NCI-H748 treated with DMSO at 0.1 percent for 48 hours (cell line): Measurements from ENCODE around the gene ARHGAP20.

Experiments used
- DNase-seq: peaks from one replicate; lab custom pipeline; 2025; lab: John Stamatoyannopoulos, UW

ARHGAP20 gene

GRCh38 chr11:110614031-110614430 is 98.2 kb downstream of the ARHGAP20 start:
- no peak for DNase-seq

- no peak for DNase-seq
Measured at GRCh38 chr11:110613197-110613918, 98.9 kb downstream of the ARHGAP20 start.

GRCh38 chr11:110606415-110606814 is 105.8 kb downstream of the ARHGAP20 start:
- DNase-seq = no peak

DNA sequence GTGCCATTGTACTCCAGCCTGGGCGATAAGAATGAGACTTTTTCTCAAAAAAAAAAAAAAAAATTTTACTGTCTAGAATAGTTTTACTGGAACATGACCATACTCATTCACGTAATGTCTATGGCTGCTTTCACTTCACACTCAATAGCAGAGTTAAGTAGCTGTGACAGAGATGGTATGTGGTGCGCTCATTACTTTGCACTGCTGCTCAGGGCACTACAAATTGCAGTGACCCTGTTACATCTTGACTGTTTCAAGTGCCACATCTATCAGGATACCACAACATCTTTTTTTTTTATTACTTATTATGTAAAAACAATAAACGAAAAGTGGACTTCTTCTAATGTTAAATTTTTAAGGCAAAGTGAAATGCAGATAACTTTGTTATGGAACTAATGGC is 110.3 kb downstream of the ARHGAP20 start:
- DNase-seq = no peak

- DNase-seq = no peak
Measured at GRCh38 chr11:110600322-110600721, 111.9 kb downstream of the ARHGAP20 start.

GRCh38 chr11:110599207-110599606 is 113.0 kb downstream of the ARHGAP20 start:
- no peak for DNase-seq

DNA sequence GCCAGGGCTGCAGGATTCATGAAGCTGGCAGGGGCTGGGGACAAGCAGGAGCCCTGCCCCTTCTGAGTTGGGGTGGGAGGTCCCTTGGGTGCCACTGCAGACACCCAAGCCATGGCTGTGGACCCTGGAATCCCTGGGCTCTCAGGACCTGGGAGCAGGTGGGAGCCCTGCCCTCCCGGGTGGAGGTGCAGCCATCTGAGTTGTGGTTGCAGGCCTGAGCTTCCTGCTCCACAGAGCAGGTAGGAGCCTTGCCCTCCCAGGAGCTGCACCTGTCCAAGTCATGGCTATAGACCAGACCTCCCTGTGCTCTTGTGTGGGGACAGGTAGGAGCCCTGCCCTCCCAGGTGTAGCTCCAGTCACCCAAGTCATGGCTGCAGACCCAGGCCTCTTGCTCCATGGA is 113.5 kb downstream of the ARHGAP20 start:
- no peak for DNase-seq

GRCh38 chr11:110587972-110588371 is 124.3 kb downstream of the ARHGAP20 start:
- DNase-seq = no peak

GRCh38 chr11:110587129-110587528 is 125.1 kb downstream of the ARHGAP20 start:
- no peak for DNase-seq

DNA sequence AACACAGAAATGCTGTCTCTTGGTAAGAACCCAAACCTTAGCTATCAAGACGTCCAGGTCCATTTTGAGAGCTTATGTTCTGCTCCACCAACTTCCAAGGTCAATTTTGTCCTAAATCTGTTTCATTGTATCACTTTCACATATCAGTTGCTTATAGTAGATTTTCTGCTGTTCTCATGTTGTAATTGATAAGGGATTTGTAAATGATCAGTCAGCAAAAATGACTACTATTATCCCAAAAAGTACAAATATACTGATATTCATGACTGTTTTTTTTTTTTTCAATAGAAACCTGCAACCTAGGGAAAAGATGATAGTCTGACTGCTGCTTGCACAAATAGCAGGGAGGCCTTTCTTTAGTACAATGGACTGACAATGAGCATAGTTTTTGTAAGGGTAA is 128.1 kb downstream of the ARHGAP20 start:
- DNase-seq = no peak

DNA sequence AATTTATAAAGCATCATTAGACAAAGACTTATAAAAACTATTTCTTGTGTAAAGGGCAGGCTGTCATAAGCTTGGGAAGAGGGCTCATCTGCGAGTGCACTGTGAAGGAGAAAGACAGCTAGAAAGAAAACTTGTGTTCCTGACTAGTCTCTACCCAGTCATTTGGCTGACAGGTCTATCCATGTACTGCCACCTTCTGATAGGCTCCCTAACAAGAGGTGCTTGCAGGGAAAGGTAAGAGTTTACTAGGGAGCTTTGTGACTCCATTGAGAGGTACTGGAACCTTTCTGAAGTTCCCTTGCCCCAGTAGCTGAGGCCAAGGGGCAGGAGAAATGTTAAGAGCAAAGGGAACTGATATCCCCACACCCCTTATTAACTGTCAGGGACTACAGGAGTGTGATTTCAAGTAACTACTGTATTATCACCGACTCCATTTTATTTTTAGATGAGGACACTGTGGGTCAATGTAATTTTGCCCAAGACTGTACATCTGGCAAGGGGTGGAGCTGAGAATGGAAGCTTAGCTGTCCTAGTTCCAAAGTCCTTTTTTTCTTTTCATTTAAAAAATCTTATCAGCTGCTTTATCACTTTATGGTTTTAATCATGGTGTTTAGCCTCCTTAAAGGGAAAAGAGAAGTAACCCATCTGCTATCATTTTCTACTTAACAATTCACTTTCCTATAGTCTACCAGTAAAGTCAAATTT is 129.4 kb downstream of the ARHGAP20 start:
- no peak for DNase-seq

DNA sequence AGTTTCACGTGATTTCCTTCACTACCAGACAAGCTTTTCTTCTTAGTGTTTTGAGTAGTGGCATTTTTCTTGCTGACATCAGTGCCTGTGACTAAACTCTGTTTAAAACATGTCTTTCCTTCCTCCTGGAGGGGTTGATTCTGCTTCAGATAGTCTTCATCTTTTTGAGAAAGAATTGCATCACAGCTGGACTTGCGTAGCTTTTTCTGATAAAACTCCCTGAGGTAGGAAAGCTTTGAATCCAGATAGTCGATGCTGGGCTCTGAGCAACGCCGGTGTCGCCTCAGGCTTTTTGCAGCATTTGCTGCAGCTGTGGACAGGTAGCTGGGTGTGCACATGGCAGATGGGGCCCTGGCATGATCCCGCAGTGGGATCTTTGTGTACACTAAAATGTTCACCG is 131.7 kb downstream of the ARHGAP20 start:
- DNase-seq = no peak

DNA sequence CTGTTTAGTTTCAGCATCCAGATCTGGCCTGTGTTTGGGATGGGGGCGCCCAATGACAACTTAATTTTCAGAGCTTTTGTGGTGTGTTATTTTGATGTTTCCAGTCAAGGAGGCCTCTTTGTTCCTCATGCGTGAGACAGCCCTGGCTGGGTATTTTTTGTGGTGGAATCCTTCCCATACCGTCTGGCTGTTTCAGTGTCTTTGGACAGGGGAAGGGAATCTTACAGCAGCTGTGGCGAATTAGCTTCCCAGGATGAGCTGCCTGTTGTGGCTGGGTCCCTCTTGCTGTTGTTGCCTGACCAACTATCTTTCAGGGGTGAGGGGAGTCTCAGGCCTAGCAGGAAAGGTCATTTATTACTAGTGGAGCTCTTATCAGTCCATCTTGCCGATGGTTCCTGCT is 138.8 kb downstream of the ARHGAP20 start:
- no peak for DNase-seq

- no peak for DNase-seq
Measured at GRCh38 chr11:110571081-110571720, 141.0 kb downstream of the ARHGAP20 start.

DNA sequence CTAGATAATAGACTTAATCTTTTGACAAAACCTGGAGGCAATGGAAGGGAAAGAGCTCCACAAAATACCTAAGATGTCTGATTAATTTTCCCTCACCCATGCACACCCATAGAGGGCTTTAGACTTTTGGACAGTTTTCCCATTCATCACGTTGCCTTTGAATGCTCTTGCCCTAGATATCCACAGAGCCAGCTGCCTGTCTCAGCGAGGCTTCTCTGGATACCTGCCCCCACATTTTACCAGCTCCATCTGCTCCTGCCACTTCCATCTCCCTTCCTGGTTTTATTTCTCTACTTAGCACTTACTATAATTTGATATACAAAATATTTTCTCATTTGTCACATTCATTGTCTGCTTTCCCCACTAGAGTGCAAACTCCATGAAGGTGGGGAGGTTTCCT is 145.7 kb downstream of the ARHGAP20 start:
- DNase-seq = no peak

- DNase-seq = no peak
Measured at GRCh38 chr11:110565357-110566336, 146.6 kb downstream of the ARHGAP20 start.

DNA sequence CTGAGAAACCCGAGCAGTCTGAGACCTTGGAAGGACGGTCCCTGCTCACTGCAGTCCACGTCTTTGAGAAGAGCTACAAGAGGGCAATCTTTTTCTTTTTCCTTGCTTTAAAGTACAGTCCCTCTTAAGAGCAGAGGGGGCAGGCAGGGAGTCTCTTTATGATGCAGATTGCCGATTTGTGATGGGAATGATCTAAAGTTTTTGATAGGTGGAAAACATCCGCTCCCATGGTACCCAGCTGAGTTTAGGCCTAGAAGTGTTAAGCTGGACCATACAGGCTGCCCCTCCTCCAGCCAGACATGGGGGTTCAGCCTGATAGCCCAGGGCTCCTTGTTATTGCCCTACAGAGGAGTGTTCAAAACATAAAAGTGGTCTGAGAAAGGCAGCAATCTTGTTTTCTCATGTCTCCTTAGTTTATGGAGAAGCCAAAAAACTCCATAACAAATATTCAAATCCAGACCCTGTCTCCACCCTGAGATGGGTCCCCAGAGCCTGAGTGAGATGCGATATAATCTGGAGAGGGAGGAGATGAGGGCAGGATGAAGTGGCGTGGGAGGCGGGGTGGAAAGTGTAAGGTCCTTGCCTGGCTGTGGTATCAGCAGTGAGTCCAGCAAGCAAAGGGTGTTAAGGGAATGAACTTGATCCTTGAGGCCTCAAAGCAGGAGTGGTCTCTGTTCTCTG is 147.4 kb downstream of the ARHGAP20 start:
- DNase-seq = no peak

DNA sequence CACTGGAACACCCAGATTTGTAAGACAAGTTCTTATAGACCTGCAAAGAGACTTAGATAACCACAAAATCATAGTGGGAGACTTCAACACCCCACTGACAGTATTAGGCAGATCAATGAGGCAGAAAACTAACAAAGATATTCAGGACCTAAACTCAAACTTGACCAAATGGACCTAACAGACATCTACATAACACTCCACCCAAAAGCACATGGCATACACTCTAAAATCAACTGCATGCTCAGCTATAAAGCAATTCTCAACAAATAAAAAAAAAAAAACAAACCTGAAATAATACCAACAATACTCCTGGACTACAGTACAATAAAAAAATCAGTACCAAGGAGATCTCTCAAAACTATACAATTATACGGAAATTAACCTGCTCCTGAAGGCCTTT is 167.5 kb downstream of the ARHGAP20 start:
- no peak for DNase-seq

DNA sequence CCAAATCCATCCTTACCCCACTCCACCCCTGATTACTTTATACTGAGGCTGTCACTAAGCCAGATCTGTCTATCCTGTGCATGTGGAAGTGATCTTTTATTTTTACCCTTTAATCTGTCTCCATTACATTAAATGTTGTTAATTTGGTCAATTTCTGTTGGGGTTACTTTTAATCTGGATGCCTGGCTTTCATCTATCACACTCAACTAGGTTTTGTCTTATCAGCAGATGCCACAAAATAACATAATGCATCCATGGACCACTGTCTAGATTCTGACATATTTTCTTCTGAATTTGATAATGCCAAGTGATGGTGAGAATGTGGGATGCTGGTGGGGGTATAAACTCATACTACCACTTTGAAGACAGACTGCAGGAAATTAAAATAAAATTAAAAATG is 174.1 kb downstream of the ARHGAP20 start:
- no peak for DNase-seq

GRCh38 chr11:110530900-110531741 is 181.1 kb downstream of the ARHGAP20 start:
- DNase-seq = no peak

GRCh38 chr11:110529043-110529442 is 183.2 kb downstream of the ARHGAP20 start:
- DNase-seq = no peak
